Measurements from ENCODE around the gene GALNTL6. TPM values are rescaled to one million over a fixed set of nuclear protein-coding genes. Genes with fewer than 3 reads are reported as not detected.

The GALNTL6 gene
- total RNA-seq, 1 experiment from 2014 or later, result not detected

DNA sequence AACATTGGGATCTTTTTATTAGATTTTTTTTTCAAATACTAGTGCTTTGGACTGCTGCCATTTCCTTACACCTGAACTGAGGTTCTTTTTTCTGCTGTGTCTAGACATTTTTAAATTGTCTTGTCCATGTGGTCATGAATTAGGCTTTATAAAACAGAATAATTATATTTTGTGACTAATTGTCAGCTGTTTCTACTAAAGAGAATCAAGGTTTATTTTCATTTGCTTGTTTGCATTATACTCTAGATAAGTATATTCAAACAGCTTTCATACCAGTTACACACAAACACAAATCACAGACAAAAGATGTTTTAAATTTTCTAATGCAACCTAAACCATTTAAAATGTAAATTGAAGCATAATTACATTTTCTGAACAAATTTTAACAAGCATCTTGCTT lies 194.7 kb downstream of the GALNTL6 start:
- Histone ChIP-seq H3K27me3 (ENCODE audit: insufficient read depth, low read depth) (no peaks in the 10 kb centered on the region), H3K9me3 (ENCODE audit: insufficient read depth, low read depth) (no peaks in the 10 kb centered on the region), H3K27ac (no peak overlapping the region), H3K79me2 (ENCODE audit: low read depth) (no peaks in the 10 kb centered on the region), H2AFZ (no peak overlapping the region), H3K4me3 (no peak overlapping the region), H3K4me1 (replicated peaks; ENCODE audit: insufficient read depth) (no peaks in the 10 kb centered on the region), H3K4me2 (no peak overlapping the region), H3K9me2 (ENCODE audit: insufficient read depth) (no peaks in the 10 kb centered on the region), H3K36me3 (ENCODE audit: low read depth) (no peaks in the 10 kb centered on the region), H4K20me1 (ENCODE audit: insufficient read depth) (no peaks in the 10 kb centered on the region; the same call in 1 of the 2 replicates), H3F3A (ENCODE audit: insufficient read depth, low read depth) (no peaks in the 10 kb centered on the region)
- POLR2A ChIA-PET (ENCODE audit: unreplicated experiment), result no interaction called here
- intact Hi-C loops (cut with micrococcal nuclease; ENCODE audit: unreplicated experiment), result no loop called here
- no peak for TF ChIP-seq EZH2 (IDR thresholded peaks at IDR 0.05; ENCODE audit: low read depth)
- TF ChIP-seq, protein P1, sequence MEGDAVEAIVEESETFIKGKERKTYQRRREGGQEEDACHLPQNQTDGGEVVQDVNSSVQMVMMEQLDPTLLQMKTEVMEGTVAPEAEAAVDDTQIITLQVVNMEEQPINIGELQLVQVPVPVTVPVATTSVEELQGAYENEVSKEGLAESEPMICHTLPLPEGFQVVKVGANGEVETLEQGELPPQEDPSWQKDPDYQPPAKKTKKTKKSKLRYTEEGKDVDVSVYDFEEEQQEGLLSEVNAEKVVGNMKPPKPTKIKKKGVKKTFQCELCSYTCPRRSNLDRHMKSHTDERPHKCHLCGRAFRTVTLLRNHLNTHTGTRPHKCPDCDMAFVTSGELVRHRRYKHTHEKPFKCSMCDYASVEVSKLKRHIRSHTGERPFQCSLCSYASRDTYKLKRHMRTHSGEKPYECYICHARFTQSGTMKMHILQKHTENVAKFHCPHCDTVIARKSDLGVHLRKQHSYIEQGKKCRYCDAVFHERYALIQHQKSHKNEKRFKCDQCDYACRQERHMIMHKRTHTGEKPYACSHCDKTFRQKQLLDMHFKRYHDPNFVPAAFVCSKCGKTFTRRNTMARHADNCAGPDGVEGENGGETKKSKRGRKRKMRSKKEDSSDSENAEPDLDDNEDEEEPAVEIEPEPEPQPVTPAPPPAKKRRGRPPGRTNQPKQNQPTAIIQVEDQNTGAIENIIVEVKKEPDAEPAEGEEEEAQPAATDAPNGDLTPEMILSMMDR (conservative IDR thresholded peaks at IDR 0.05), result no peak
- CTCF ChIA-PET, result no interaction called here
- no peak for DNase-seq
- no TSS peak for BruUV-seq (replicated peaks)

DNA sequence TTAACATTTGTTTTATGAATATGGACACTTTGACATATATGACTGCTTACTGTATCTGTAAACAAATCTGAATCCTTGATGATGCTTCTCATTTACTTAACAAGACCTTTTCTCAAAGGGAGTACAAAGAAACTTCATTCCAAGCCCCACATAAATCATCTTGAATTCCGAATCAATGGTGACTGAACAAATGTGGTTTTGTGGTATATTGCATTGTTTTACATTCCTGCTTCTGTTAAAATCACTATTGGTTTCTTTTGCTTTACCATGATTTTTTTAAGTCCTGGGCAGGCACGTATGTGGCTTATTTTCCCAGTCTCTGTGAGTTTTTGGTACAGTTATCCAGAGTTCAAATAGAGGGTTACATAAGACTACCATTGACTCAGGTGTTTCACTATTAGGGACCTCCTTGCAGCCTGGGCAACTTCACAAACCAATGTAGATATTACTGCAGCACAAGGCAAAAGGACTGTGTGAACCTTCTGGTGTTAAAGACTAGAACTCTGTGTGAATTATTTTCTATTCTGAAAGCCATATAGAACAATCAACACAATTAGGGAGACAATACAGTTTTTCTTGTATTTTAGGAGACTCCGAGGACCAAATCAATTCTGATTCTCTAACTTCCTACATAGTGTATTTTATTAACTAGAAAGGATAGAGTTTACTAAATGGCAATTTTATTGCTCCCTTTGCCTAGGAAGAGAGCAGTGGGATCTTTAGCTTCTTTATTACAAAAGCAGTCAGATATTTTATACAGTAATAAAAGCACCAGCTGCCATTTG lies 196.4 kb downstream of the GALNTL6 start:
- ChIA-PET POLR2A (ENCODE audit: unreplicated experiment) (no interaction called here), CTCF (no interaction called here)
- intact Hi-C loops (cut with micrococcal nuclease; ENCODE audit: unreplicated experiment), result no loop called here
- Histone ChIP-seq H3K9me2 (ENCODE audit: insufficient read depth) (no peaks in the 10 kb centered on the region), H3K79me2 (ENCODE audit: low read depth) (no peaks in the 10 kb centered on the region), H3K4me3 (no peak overlapping the region), H3K4me1 (replicated peaks; ENCODE audit: insufficient read depth) (no peaks in the 10 kb centered on the region), H3K4me2 (no peak overlapping the region), H3K27me3 (ENCODE audit: insufficient read depth, low read depth) (no peaks in the 10 kb centered on the region), H3F3A (ENCODE audit: insufficient read depth, low read depth) (no peaks in the 10 kb centered on the region), H2AFZ (no peak overlapping the region), H3K9me3 (ENCODE audit: insufficient read depth, low read depth) (no peaks in the 10 kb centered on the region), H3K36me3 (ENCODE audit: low read depth) (no peaks in the 10 kb centered on the region), H4K20me1 (ENCODE audit: insufficient read depth) (no peaks in the 10 kb centered on the region; the same call in 1 of the 2 replicates), H3K27ac (no peak overlapping the region)
- TF ChIP-seq EZH2 (IDR thresholded peaks at IDR 0.05; ENCODE audit: low read depth), result no peak
- TF ChIP-seq, protein P1 (conservative IDR thresholded peaks at IDR 0.05), result no peak
- BruUV-seq (replicated peaks), result no TSS peak
- DNase-seq, result no peak

DNA sequence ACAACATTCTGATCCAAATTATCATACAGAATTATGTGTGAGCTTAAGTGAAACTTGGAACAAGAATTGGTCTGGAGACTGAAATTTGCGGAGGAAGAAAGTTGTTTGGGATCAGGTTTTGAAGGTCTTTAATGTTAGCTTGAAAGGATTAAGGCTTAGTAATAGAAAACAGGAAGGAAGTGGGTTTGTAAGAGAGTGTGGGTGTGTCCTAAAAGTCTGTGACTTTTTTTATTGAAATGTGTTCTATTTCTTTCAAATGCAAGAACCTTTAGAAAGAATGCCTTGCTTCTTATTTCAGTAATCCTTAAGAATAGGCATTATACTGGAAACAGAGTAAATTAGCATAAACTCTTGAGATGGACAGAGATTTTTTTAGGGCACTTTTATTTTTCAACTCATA lies 198.0 kb downstream of the GALNTL6 start:
- no peaks in the 10 kb centered on the region for H3K36me3 ChIP-seq (ENCODE audit: low read depth)
- H3K4me2 ChIP-seq, result no peak overlapping the region
- H3F3A ChIP-seq (ENCODE audit: insufficient read depth, low read depth), result no peaks in the 10 kb centered on the region
- no peak for DNase-seq
- ChIA-PET POLR2A (ENCODE audit: unreplicated experiment) (no interaction called here), CTCF (no interaction called here)
- H2AFZ ChIP-seq, result no peak overlapping the region
- no peaks in the 10 kb centered on the region for H3K9me3 ChIP-seq (ENCODE audit: insufficient read depth, low read depth)
- intact Hi-C loops (cut with micrococcal nuclease; ENCODE audit: unreplicated experiment), result no loop called here
- H3K27ac ChIP-seq, result no peak overlapping the region
- TF ChIP-seq EZH2 (IDR thresholded peaks at IDR 0.05; ENCODE audit: low read depth), result no peak
- TF ChIP-seq, protein P1 (conservative IDR thresholded peaks at IDR 0.05), result no peak
- H3K4me1 ChIP-seq (replicated peaks; ENCODE audit: insufficient read depth), result no peaks in the 10 kb centered on the region
- no peaks in the 10 kb centered on the region for H3K79me2 ChIP-seq (ENCODE audit: low read depth)
- no peak overlapping the region for H3K4me3 ChIP-seq
- no peaks in the 10 kb centered on the region; the same call in 1 of the 2 replicates for H4K20me1 ChIP-seq (ENCODE audit: insufficient read depth)
- no peaks in the 10 kb centered on the region for H3K27me3 ChIP-seq (ENCODE audit: insufficient read depth, low read depth)
- H3K9me2 ChIP-seq (ENCODE audit: insufficient read depth), result no peaks in the 10 kb centered on the region
- no TSS peak for BruUV-seq (replicated peaks)
